Stomach (tissue), 19 donors: ENCODE measurements around the gene ZNF282. TPM values are rescaled to one million over a fixed set of nuclear protein-coding genes. Genes with fewer than 3 reads are reported as not detected.

Experiments used
- DNase-seq, 2 donors: peaks; one replicate each; pipeline versions ENCODE4 v3.0.0 to v3.0.0-alpha.2; 2013 to 2019
- H3K27ac ChIP-seq, 5 donors: fragments of 200-600 bp in 4 of 5; sonication (generic) in 4 of 5; one replicate each; pipeline ENCODE4 v1.5.1; 2013 to 2019; ENCODE audit warnings: mild to moderate bottlenecking in 1 of 5, moderate library complexity in 1 of 5
- H3K27me3 ChIP-seq, 3 donors: fragments of 200-600 bp; sonication (generic); one replicate each; pipeline ENCODE4 v1.5.1; 2017 to 2019; ENCODE audit warnings: mixed run types in 1 of 3
- H3K36me3 ChIP-seq, 4 donors: fragments of 200-600 bp; sonication (generic); 1 replicate in 3 of 4; 2 replicates in 1 of 4; pipeline ENCODE4 v1.5.1; 2016 to 2019
- H3K4me1 ChIP-seq, 4 donors: fragments of 200-600 bp; sonication (generic); one replicate each; pipeline ENCODE4 v1.5.1; 2016 to 2019
- H3K4me3 ChIP-seq, 4 donors: fragments of 200-600 bp; sonication (generic) in 3 of 4; one replicate each; pipeline ENCODE4 v1.5.1; 2016 to 2019; ENCODE audit warnings: mild to moderate bottlenecking in 1 of 4
- H3K9me3 ChIP-seq, 4 donors: fragments of 200-600 bp; sonication (generic); one replicate each; pipeline ENCODE4 v1.5.1; 2016 to 2019
- EP300 ChIP-seq: sonication (generic); formaldehyde crosslinking; IDR thresholded peaks from one replicate; pipeline ENCODE4 v1.6.1; 2017; ENCODE audit warnings: antibody characterized with exemption
- POLR2A ChIP-seq, 4 donors: fragments of 450-650 bp; IDR thresholded peaks; one replicate each; pipeline ENCODE4 v1.6.1; 2016; ENCODE audit warnings: antibody characterized with exemption in 4 of 4, control low read depth in 2 of 4, mild to moderate bottlenecking in 1 of 4, moderate library complexity in 1 of 4
- POLR2AphosphoS5 ChIP-seq, 3 donors: sonication (generic); formaldehyde crosslinking; IDR thresholded peaks; one replicate each; pipeline ENCODE4 v1.6.1; 2016; ENCODE audit warnings: antibody characterized with exemption in 3 of 3
- WGBS, 5 donors: extraction: QIAGEN DNeasy Blood & Tissue Kit in 3 of 5; methylation state at CpG; one replicate each; pipeline versions ENCODE4 v1.1.5 to v1.1.7; 2013 to 2018; 5-methylcytosine and 5-hydroxymethylcytosine counted together
- intact Hi-C: fragments of 100-400 bp; cut with DNase I; formaldehyde crosslinking; loops from one replicate; pipeline ENCODE4 v1.15.1; 2023; ENCODE audit warnings: low total_unique reads
- long read RNA-seq, 10 donors: transcript quantifications; one replicate each; lab custom pipeline, GENCODE V29; 2026
- polyA plus RNA-seq, 3 donors: library from polyadenylated mRNA; stranded (reverse); fragments of 200-250 nt; gene quantifications; one replicate each; pipeline ENCODE4 v1.2.3, GENCODE V29; 2013
- total RNA-seq, 5 donors: library from RNA; depleted of rRNA; stranded (reverse); fragments of >200 nt; gene quantifications; one replicate each; pipeline versions ENCODE4 v1.1.0 to v1.2.3, GENCODE V29; 2014 to 2016
- TF ChIP-seq, protein P1 (sequence below), 7 experiments: fragments of 450-650 bp in 4 of 7; fragments of 200-600 bp in 3 of 7; sonication (generic) in 3 of 7; IDR thresholded peaks; one replicate each; pipeline ENCODE4 v1.5.1; 2016 to 2019; ENCODE audit warnings: antibody characterized with exemption in 7 of 7, control low read depth in 2 of 7, mild to moderate bottlenecking in 1 of 7
- donor health status: healthy with polysubstance abuse.
- donor health status: Bipolar disorder and iron deficiency.
- donor health status: healthy.

Gene ZNF282
- 10 to 100 TPM; 12.6 to 86.0 (median 18.9) TPM for total RNA-seq
- polyA plus RNA-seq = 1 to 10 TPM; 8.4 to 9.9 (median 8.6) TPM
- long read RNA-seq, donor 1, partial matches to known transcripts = 0 of 2 reads
- long read RNA-seq, donor 1, other reads (novel, unspliced or antisense) = 0 of 2 reads
- long read RNA-seq, donor 2, partial matches to known transcripts = 0 of 2 reads
- long read RNA-seq, donor 2, other reads (novel, unspliced or antisense) = 0 of 2 reads
- long read RNA-seq, donor 3, partial matches to known transcripts = 0 of 3 reads
- long read RNA-seq, donor 3, other reads (novel, unspliced or antisense) = 0 of 3 reads
- long read RNA-seq, donor 4 = 0 reads
- long read RNA-seq, donor 5, transcript ZNF282-204 (8 exons, 3,722 nt) = major isoform, 5 of 10 reads
- long read RNA-seq, donor 5, partial matches to known transcripts = 5 of 10 reads
- long read RNA-seq, donor 5, other reads (novel, unspliced or antisense) = 0 of 10 reads
- long read RNA-seq, donor 6, partial matches to known transcripts = 0 of 5 reads
- long read RNA-seq, donor 6, other reads (novel, unspliced or antisense) = 0 of 5 reads
- long read RNA-seq, donor 7, partial matches to known transcripts = 0 of 4 reads
- long read RNA-seq, donor 7, other reads (novel, unspliced or antisense) = 0 of 4 reads
- long read RNA-seq, donor 8, partial matches to known transcripts = 5 of 8 reads
- long read RNA-seq, donor 8, other reads (novel, unspliced or antisense) = 0 of 8 reads
- long read RNA-seq, donor 9 = 0 reads
- long read RNA-seq, donor 10 = 0 reads

DNA sequence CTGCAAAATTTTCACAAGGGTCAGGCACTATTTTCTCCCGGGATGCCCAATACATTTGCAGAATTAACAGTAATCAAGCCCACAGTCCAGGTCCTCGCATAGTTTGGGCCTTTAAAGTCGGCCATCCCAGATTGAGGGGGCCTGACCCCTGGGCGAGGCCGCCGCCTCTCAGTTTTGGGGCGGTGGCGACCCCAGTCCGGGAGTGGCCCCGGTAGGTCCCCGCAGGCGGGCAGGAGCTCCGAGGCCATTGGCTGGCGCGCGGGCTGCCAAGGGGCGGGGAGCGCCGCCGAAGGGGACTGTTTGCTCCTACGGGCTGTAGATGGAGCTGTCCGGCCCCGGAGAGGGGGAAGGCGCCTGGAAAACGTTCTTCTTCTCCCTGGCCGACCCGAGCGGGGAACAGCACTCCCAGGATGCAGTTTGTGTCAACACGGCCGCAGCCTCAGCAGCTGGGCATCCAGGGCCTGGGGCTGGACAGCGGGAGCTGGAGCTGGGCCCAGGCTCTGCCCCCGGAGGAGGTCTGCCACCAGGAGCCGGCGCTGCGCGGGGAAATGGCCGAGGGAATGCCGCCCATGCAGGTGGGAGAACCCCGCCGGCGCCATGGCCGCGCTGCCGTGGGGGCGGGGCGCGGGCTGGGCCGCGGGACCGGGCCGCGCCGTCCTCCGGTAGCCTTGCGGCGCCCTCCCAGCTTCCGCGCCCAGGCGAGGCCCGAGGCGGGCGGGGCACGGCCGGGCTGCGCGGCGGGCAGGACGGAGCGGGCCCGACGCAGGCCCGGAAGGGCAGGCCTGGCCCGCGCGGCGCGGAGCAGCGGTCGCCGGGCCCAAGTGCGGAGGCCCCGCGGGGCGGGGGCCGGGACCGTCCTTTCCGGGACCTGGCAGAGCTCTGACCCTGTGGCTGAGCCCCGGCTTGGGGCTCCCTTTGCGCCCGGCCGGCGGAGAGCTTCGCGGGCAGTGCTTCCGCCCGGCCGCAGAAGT lies at the start of gene ZNF282:
TSS of gene ZNF282 (plus strand) at position 367 of the 971 bp plus-strand sequence. CDS start at position 411, 44 bp downstream.
- 0 to 1% (median 0%) methylated on average over 32 to 97 of the region's 97 CpGs for WGBS, 5 donors

DNA sequence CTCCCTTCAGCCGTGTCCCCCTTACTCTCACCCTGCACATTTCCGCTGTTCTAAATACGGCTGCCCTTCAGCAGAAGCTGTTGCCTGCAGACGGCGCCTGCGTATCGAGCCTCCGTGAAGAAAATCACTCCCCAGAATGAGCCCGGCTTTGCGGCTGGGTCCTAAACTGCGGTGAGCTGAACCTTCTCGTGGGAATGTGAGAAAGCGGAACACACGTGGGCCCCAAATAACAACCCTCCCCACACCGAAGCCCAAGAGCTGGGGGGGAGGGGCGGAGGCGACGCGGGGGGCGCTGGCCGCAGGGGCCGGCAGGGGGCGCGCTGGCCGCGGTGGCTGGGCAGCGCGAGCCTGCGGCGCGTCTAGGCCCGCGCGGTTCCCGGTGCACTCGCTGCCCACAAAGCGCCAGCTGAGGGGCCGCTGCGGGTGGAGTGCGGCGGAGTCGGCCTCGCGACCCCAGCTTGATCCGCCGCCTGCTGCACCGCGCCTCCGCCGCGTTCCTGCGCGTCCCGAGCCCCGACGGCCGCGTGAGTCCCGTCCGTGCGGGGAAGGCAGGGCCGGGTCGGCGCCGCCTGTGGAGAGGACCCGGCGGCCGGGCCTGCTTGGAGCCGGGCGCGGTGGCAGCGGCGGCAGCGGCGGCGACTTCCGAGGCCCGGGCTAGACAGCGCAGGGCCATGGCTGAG lies 48.1 kb upstream of the ZNF282 start, which contains the start of gene ZNF398:
TSS of gene ZNF398 (plus strand) at position 382 of the 680 bp plus-strand sequence. CDS start at position 672, 290 bp downstream.
- 0 to 3% (median 0%) methylated on average over 20 to 79 of the region's 79 CpGs for WGBS, 5 donors
- peaks cover 10 to 52% (median 34%) of the 10 kb centered on the region in 4 donors for H3K4me1 ChIP-seq
- DNase-seq = peak; percentile 75 to 94

More for the DNA sequence above, at the start of gene ZNF282:
- H3K36me3 ChIP-seq = peaks cover 23 to 26% (median 24%) of the 10 kb centered on the region in 4 donors
- H3K9me3 ChIP-seq = no peaks in the 10 kb centered on the region
- peaks cover 17 to 40% (median 27%) of the 10 kb centered on the region in 4 donors for H3K4me1 ChIP-seq
- TF ChIP-seq POLR2A (IDR thresholded peaks at IDR 0.05) (no peak), EP300 (no peak), POLR2AphosphoS5 (IDR thresholded peaks at IDR 0.05) (peak; percentile 22 to 77 (median 71))
- TF ChIP-seq, protein P1, sequence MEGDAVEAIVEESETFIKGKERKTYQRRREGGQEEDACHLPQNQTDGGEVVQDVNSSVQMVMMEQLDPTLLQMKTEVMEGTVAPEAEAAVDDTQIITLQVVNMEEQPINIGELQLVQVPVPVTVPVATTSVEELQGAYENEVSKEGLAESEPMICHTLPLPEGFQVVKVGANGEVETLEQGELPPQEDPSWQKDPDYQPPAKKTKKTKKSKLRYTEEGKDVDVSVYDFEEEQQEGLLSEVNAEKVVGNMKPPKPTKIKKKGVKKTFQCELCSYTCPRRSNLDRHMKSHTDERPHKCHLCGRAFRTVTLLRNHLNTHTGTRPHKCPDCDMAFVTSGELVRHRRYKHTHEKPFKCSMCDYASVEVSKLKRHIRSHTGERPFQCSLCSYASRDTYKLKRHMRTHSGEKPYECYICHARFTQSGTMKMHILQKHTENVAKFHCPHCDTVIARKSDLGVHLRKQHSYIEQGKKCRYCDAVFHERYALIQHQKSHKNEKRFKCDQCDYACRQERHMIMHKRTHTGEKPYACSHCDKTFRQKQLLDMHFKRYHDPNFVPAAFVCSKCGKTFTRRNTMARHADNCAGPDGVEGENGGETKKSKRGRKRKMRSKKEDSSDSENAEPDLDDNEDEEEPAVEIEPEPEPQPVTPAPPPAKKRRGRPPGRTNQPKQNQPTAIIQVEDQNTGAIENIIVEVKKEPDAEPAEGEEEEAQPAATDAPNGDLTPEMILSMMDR (IDR thresholded peaks at IDR 0.05) = peak in 5 of 7 experiments; percentile 20 to 59 (median 49)
- no peaks in the 10 kb centered on the region for H3K27me3 ChIP-seq
- peak; percentile 92 to 97 for DNase-seq
- peak within 1 kb of the TSS; percentile 83 to 98 (median 92) for H3K27ac ChIP-seq
- intact Hi-C loops = no loop called here
- H3K4me3 ChIP-seq = peak within 1 kb of the TSS; percentile 68 to 88 (median 80)

DNA sequence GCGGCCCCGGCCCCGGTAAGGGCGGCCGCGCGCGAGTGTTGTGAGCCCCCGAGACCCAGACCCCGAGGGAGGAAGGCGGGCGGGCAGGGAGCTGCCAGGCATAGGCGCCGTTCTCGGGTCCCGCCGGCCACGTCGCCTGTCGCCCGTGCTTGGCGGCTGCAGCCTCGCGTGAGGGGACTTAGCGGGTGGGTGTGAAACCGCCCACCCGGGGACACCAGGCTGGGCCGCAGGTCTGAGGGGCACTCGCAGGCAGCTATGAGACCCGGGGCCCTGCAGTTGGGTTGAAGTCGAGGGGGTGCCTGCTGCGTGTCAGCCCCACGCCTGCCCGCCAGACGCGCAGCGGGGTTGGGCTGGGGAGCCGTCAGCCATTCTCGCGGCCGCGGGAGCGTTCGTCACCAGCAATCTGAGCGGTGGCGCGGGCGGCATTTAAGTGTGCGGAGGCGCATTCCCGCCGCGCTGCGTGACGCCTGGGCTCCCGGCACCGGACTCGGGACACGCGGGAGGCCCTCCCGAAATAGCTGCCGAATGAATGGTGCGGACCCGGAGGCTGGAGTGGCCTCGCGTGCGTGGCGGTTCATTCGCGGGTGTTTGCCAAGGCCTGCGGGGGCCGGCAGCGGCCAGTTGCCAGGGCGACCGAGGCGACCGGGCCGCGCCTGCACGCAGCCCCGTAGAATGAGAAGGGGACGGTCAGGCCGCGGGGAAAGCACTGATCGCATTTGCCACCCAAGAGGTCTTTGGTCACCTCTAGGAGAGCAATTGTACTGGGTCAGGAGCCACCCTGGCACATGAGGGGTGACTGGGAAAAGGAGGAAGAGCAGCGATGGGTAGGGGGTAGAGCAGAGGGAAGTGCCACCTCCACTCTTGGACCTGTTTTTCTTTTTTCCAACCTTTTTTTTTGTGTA lies 47.3 kb upstream of the ZNF282 start:
- Histone ChIP-seq H3K4me1 (peaks cover 10 to 52% (median 34%) of the 10 kb centered on the region in 4 donors), H3K27me3 (no peaks in the 10 kb centered on the region), H3K27ac (peak overlapping the region; percentile 87 to 94 (median 92)), H3K4me3 (peak overlapping the region; percentile 84 to 98 (median 93)), H3K9me3 (no peaks in the 10 kb centered on the region), H3K36me3 (no peaks in the 10 kb centered on the region)
- intact Hi-C loops = no loop called here
- WGBS, 5 donors = 0 to 1% (median 0%) methylated on average over 27 to 86 of the region's 86 CpGs
- TF ChIP-seq POLR2AphosphoS5 (IDR thresholded peaks at IDR 0.05) = peak in 1 of 3 donors; percentile 13
- TF ChIP-seq POLR2A (IDR thresholded peaks at IDR 0.05) = no peak
- peak; percentile 67 to 85 for DNase-seq

More for the DNA sequence above, 48.1 kb upstream of the ZNF282 start, which contains the start of gene ZNF398:
- Histone ChIP-seq H3K27me3 (no peaks in the 10 kb centered on the region), H3K36me3 (no peaks in the 10 kb centered on the region), H3K9me3 (no peaks in the 10 kb centered on the region), H3K27ac (peak within 1 kb of the TSS; percentile 87 to 94 (median 92)), H3K4me3 (peak within 1 kb of the TSS; percentile 84 to 98 (median 93))
- intact Hi-C loops = no loop called here
- TF ChIP-seq POLR2AphosphoS5 (IDR thresholded peaks at IDR 0.05) (peak in 2 of 3 donors; percentile 39 to 61), EP300 (no peak), POLR2A (IDR thresholded peaks at IDR 0.05) (no peak)
- TF ChIP-seq, protein P1 (IDR thresholded peaks at IDR 0.05) = peak in 5 of 7 experiments; percentile 33 to 97 (median 62)
